IMR-90 (cell line): ENCODE measurements around the gene DBN1.

Source experiments
- BHLHE40 ChIP-seq: fragments of 150-350 bp; IDR thresholded peaks from 2 replicates; pipeline ENCODE4 v1.6.1; 2016; ENCODE audit warnings: mild to moderate bottlenecking, low read depth, low read length
- MAZ ChIP-seq: IDR thresholded peaks from 2 replicates; pipeline ENCODE4 v1.6.1; 2012; ENCODE audit warnings: low read depth, mild to moderate bottlenecking, low read length, improper control_type of control experiment, moderate library complexity, borderline replicate concordance
- MXI1 ChIP-seq: IDR thresholded peaks from 2 replicates; pipeline ENCODE4 v1.6.1; 2012; ENCODE audit warnings: low read depth, mild to moderate bottlenecking, low read length, moderate library complexity, borderline replicate concordance
- POLR2A ChIP-seq: IDR thresholded peaks from 2 replicates; pipeline ENCODE4 v1.6.1; 2012; ENCODE audit warnings: mild to moderate bottlenecking, low read depth, low read length
- RCOR1 ChIP-seq: IDR thresholded peaks from 2 replicates; pipeline ENCODE4 v1.6.1; 2012; ENCODE audit warnings: mild to moderate bottlenecking, low read length, improper control_type of control experiment; ENCODE audit not compliant: insufficient replicate concordance
- RFX5 ChIP-seq: IDR thresholded peaks from 2 replicates; pipeline ENCODE4 v1.8.0; 2012; ENCODE audit warnings: low read depth, mild to moderate bottlenecking, low read length, moderate library complexity
- TF ChIP-seq, protein P1 (sequence below): conservative IDR thresholded peaks from 2 replicates; pipeline ENCODE4 v1.5.1; 2012; ENCODE audit warnings: mild to moderate bottlenecking, low read depth, low read length, improper control_type of control experiment
- TF ChIP-seq, protein P2 (sequence below): fragments of 150-350 bp; IDR thresholded peaks from 2 replicates; pipeline ENCODE4 v1.6.1; 2016; ENCODE audit warnings: low read depth, mild to moderate bottlenecking, low read length, moderate library complexity, borderline replicate concordance
- TF ChIP-seq, protein P3 (sequence below): fragments of 150-350 bp; IDR thresholded peaks from 2 replicates; pipeline ENCODE4 v1.6.1; 2017; ENCODE audit warnings: mild to moderate bottlenecking, antibody characterized with exemption, low read length, low read depth

DNA sequence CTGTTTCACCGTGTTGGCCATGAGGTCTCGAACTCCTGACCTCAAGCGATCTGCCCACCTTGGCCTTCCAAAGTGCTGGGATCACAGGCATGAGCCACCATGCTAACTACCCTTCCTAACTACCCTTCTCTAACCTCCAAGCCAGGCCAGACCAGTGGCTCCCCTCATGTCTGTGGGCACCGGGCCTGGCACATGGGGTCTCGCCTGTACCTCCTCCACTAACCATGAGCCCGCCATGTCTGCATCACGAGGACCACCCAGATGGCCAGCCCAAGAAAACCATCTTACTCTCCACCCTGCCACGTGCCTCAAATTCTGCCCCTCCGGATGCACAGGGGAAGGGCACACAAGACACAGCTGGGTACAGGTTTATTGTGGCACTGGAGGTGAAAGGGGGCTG lies 9.6 kb upstream of the DBN1 start:
- TF ChIP-seq POLR2A (no peak), RCOR1 (no peak), MAZ (no peak), MXI1 (no peak), BHLHE40 (no peak), RFX5 (no peak)
- TF ChIP-seq, protein P1, sequence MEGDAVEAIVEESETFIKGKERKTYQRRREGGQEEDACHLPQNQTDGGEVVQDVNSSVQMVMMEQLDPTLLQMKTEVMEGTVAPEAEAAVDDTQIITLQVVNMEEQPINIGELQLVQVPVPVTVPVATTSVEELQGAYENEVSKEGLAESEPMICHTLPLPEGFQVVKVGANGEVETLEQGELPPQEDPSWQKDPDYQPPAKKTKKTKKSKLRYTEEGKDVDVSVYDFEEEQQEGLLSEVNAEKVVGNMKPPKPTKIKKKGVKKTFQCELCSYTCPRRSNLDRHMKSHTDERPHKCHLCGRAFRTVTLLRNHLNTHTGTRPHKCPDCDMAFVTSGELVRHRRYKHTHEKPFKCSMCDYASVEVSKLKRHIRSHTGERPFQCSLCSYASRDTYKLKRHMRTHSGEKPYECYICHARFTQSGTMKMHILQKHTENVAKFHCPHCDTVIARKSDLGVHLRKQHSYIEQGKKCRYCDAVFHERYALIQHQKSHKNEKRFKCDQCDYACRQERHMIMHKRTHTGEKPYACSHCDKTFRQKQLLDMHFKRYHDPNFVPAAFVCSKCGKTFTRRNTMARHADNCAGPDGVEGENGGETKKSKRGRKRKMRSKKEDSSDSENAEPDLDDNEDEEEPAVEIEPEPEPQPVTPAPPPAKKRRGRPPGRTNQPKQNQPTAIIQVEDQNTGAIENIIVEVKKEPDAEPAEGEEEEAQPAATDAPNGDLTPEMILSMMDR = no peak
- TF ChIP-seq, protein P2, sequence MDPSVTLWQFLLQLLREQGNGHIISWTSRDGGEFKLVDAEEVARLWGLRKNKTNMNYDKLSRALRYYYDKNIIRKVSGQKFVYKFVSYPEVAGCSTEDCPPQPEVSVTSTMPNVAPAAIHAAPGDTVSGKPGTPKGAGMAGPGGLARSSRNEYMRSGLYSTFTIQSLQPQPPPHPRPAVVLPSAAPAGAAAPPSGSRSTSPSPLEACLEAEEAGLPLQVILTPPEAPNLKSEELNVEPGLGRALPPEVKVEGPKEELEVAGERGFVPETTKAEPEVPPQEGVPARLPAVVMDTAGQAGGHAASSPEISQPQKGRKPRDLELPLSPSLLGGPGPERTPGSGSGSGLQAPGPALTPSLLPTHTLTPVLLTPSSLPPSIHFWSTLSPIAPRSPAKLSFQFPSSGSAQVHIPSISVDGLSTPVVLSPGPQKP = no peak
- TF ChIP-seq, protein P3, sequence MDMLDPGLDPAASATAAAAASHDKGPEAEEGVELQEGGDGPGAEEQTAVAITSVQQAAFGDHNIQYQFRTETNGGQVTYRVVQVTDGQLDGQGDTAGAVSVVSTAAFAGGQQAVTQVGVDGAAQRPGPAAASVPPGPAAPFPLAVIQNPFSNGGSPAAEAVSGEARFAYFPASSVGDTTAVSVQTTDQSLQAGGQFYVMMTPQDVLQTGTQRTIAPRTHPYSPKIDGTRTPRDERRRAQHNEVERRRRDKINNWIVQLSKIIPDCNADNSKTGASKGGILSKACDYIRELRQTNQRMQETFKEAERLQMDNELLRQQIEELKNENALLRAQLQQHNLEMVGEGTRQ = no peak
